Measurements from ENCODE around the gene FLAD1. TPM values are rescaled to one million over a fixed set of nuclear protein-coding genes. Genes with fewer than 3 reads are reported as not detected.

FLAD1 gene
- polyA plus RNA-seq, 1 experiment = 21.1 TPM

DNA sequence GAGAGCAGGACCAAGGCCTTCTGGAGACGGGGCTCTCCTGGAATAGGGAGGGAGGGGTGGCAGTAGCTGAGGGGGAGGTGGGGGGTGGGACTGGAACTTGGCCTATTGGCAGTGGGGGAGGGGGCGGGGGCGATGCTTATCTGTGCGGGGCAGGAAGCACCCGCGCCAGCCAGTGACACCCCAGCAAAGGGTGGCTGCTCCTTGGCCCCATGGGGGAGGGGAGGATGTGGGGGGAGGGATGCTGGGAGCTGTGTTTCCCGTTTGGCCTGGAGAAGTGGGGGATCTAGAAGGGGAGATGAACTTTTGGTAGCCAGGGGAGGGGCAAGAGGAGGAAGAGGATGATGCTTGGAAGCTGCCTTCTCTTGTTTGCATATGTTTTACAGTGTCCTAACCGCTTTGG is 30.5 kb downstream of the FLAD1 start:
- POLR2A ChIA-PET = no interaction called here
- TF ChIP-seq, protein P1, sequence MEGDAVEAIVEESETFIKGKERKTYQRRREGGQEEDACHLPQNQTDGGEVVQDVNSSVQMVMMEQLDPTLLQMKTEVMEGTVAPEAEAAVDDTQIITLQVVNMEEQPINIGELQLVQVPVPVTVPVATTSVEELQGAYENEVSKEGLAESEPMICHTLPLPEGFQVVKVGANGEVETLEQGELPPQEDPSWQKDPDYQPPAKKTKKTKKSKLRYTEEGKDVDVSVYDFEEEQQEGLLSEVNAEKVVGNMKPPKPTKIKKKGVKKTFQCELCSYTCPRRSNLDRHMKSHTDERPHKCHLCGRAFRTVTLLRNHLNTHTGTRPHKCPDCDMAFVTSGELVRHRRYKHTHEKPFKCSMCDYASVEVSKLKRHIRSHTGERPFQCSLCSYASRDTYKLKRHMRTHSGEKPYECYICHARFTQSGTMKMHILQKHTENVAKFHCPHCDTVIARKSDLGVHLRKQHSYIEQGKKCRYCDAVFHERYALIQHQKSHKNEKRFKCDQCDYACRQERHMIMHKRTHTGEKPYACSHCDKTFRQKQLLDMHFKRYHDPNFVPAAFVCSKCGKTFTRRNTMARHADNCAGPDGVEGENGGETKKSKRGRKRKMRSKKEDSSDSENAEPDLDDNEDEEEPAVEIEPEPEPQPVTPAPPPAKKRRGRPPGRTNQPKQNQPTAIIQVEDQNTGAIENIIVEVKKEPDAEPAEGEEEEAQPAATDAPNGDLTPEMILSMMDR (IDR thresholded peaks at IDR 0.05; ENCODE audit: low read depth, low read length) = no peak
- H3K4me3 ChIP-seq (ENCODE audit: low read depth, low read length) = no peak overlapping the region
- no peak overlapping the region for H3K27ac ChIP-seq (ENCODE audit: low read depth, low read length)
- no peaks in the 10 kb centered on the region for H3K27me3 ChIP-seq (ENCODE audit: control insufficient read depth, insufficient read depth, low read length)
- CTCF ChIA-PET = no interaction called here
- no peak for DNase-seq (ENCODE audit: low read depth, low spot score)
- no peaks in the 10 kb centered on the region for H3K9me3 ChIP-seq (ENCODE audit: control insufficient read depth, insufficient read depth, low read length)

DNA sequence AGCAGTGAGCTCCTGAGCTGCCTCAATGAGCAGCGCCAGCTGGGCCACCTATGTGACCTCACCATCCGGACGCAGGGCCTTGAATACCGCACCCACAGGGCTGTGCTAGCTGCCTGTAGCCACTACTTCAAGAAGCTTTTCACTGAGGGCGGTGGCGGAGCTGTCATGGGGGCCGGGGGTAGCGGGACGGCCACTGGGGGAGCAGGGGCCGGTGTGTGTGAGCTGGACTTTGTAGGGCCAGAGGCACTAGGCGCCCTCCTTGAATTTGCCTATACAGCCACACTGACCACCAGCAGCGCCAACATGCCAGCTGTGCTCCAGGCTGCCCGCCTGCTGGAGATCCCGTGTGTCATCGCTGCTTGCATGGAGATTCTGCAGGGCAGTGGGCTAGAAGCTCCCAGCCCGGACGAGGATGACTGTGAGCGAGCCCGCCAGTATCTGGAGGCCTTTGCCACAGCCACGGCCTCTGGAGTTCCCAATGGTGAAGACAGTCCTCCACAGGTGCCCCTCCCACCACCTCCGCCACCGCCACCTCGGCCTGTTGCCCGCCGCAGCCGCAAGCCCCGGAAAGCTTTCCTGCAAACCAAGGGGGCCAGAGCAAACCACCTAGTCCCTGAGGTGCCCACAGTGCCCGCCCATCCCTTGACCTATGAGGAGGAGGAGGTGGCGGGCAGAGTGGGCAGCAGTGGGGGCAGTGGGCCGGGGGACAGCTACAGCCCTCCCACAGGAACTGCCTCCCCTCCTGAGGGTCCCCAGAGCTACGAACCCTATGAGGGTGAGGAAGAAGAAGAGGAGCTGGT is 31.8 kb downstream of the FLAD1 start:
- H3K9me3 ChIP-seq (ENCODE audit: control insufficient read depth, insufficient read depth, low read length) = no peaks in the 10 kb centered on the region
- ChIA-PET POLR2A (no interaction called here), CTCF (interaction anchor here (1.3 to 3.1 kb wide), 3 partner anchors 16 to 29 kb away, joined by 4 to 32 read pairs (median 20); no protein-coding TSS in a partner anchor)
- no peak overlapping the region for H3K27ac ChIP-seq (ENCODE audit: low read depth, low read length)
- no peak overlapping the region for H3K4me3 ChIP-seq (ENCODE audit: low read depth, low read length)
- H3K27me3 ChIP-seq (ENCODE audit: control insufficient read depth, insufficient read depth, low read length) = no peaks in the 10 kb centered on the region
- TF ChIP-seq, protein P1 (IDR thresholded peaks at IDR 0.05; ENCODE audit: low read depth, low read length) = no peak
- DNase-seq (ENCODE audit: low read depth, low spot score) = no peak

DNA sequence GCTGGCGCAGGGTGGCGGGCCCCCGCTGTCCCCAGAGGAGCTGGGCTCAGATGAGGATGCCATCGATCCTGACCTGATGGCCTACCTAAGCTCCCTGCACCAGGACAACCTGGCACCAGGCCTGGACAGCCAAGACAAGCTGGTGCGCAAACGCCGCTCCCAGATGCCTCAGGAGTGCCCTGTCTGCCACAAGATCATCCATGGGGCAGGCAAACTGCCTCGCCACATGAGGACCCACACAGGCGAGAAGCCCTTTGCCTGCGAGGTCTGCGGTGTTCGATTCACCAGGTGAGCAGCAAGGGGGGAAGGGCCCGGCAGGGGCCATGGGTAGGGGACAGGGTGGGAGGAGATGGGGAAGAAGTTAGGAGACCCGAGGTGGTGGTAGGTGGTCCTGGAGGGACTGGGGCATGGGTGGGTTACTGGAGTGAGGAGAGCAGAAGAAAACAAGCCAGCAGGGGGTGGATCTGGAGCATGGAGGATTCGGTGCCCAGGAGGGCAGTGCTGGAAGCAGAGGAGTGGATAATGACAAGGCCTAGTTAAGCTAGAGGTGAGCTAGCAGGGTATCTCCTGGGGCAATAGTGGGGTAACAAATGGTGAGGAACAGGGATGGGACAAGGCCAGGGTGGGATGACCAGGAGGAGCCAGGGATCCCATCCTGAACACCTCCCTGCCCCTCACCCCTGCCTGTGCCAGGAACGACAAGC is 32.5 kb downstream of the FLAD1 start:
- ChIA-PET CTCF (interaction anchor here (1.0 to 3.6 kb wide), 8 partner anchors 8 to 60 kb away, joined by 4 to 38 read pairs (median 16); partner anchors contain the start of genes PBXIP1 and PYGO2), POLR2A (no interaction called here)
- Histone ChIP-seq H3K9me3 (ENCODE audit: control insufficient read depth, insufficient read depth, low read length) (no peaks in the 10 kb centered on the region), H3K4me3 (ENCODE audit: low read depth, low read length) (no peak overlapping the region), H3K27me3 (ENCODE audit: control insufficient read depth, insufficient read depth, low read length) (no peaks in the 10 kb centered on the region), H3K27ac (ENCODE audit: low read depth, low read length) (no peak overlapping the region)
- TF ChIP-seq, protein P1 (IDR thresholded peaks at IDR 0.05; ENCODE audit: low read depth, low read length) = no peak
- DNase-seq (ENCODE audit: low read depth, low spot score) = no peak

DNA sequence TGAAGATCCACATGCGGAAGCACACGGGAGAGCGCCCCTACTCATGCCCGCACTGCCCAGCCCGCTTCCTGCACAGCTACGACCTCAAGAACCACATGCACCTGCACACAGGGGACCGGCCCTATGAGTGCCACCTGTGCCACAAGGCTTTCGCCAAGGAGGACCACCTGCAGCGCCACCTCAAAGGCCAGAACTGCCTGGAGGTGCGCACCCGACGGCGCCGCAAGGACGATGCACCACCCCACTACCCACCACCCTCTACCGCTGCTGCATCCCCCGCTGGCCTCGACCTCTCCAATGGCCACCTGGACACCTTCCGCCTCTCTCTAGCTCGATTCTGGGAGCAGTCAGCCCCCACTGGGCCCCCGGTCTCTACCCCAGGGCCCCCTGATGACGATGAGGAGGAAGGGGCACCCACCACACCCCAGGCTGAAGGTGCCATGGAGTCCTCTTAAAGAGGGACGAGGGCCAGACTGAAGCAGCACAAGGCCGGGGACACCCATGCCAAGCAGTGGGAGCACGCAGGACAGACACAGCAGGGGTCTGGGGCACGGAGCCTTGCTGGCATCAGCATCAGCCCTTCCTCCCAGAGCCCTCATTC is 33.2 kb downstream of the FLAD1 start:
- TF ChIP-seq, protein P1 (IDR thresholded peaks at IDR 0.05; ENCODE audit: low read depth, low read length) = no peak
- Histone ChIP-seq H3K4me3 (ENCODE audit: low read depth, low read length) (no peak overlapping the region), H3K27me3 (ENCODE audit: control insufficient read depth, insufficient read depth, low read length) (no peaks in the 10 kb centered on the region), H3K9me3 (ENCODE audit: control insufficient read depth, insufficient read depth, low read length) (no peaks in the 10 kb centered on the region), H3K27ac (ENCODE audit: low read depth, low read length) (no peak overlapping the region)
- ChIA-PET POLR2A (interaction anchor here (0.6 to 1.5 kb wide), 4 partner anchors 9 to 458 kb away, joined by 3 to 5 read pairs (median 4); partner anchors contain the start of genes PBXIP1, SHC1 and UBE2Q1), CTCF (interaction anchor here (0.7 to 3.6 kb wide), 12 partner anchors 9 to 69 kb away, joined by 3 to 38 read pairs (median 10); partner anchors contain the start of genes PBXIP1, PYGO2 and SHC1)
- DNase-seq (ENCODE audit: low read depth, low spot score) = no peak

All from AG04450 (cell line).